Activated CD8-positive, alpha-beta memory T cell treated with anti-CD3 and anti-CD28 coated beads, Interleukin-2, amount 10 ng/mL, durations not matched to agents 7 days and 5 days (primary cell): ENCODE results near the gene DMAC2. TPM values are rescaled to one million over a fixed set of nuclear protein-coding genes. Genes with fewer than 3 reads are reported as not detected.
"Not testable (repeated sequence)": the region's sequence is repeated elsewhere in the genome, so short reads cannot be mapped to it uniquely, and the experiment has no call there.

Source experiments
- ATAC-seq: fragments of 150-1000 bp; cut with Tn5 transposase; one replicate; pipeline ENCODE4 v1.10.0; 2021; ENCODE audit warnings: moderate library complexity
- CTCF ChIA-PET: fragments of 350-600 bp; sonication (Branson Sonifier 250); formaldehyde crosslinking; loops from one replicate; lab custom pipeline; 2021; ENCODE audit warnings: antibody characterized with exemption; lab: Charles Lee
- DNase-seq: peaks from one replicate; pipeline ENCODE4 v3.0.0-alpha.2; 2020
- H3K27ac Mint-ChIP-seq: one replicate; pipeline ENCODE4 v1.8.0; 2021; ENCODE audit warnings: mild to moderate bottlenecking, mixed read lengths
- H3K27me3 Mint-ChIP-seq: one replicate; pipeline ENCODE4 v1.8.0; 2021; ENCODE audit warnings: mixed read lengths
- H3K36me3 Mint-ChIP-seq: one replicate; pipeline ENCODE4 v1.8.0; 2021; ENCODE audit warnings: mild to moderate bottlenecking, mixed read lengths
- H3K4me1 Mint-ChIP-seq: one replicate; pipeline ENCODE4 v1.8.0; 2021; ENCODE audit warnings: mixed read lengths
- H3K4me3 Mint-ChIP-seq: one replicate; pipeline ENCODE4 v1.8.0; 2021; ENCODE audit warnings: mild to moderate bottlenecking, moderate library complexity, mixed read lengths
- H3K9me3 Mint-ChIP-seq: one replicate; pipeline ENCODE4 v1.8.0; 2022; ENCODE audit warnings: low read depth, mixed read lengths
- total RNA-seq, 2 experiments: library from RNA; stranded (reverse); gene quantifications; one replicate each; pipeline ENCODE4 v1.2.3, GENCODE V29; 2021

Gene DMAC2
- total RNA-seq, 2 experiments from 2014 or later = 43.2 to 56.5 TPM

- H3K36me3 Mint-ChIP-seq = peaks cover 12% of the 10 kb centered on the region
- no peak overlapping the region for H3K4me3 Mint-ChIP-seq
Measured at GRCh38 chr19:41436674-41436951, 3.1 kb downstream of the DMAC2 start.

GRCh38 chr19:41435936-41436673 is 3.6 kb downstream of the DMAC2 start:
- Mint-ChIP-seq H3K36me3 (peaks cover 12% of the 10 kb centered on the region), H3K4me3 (no peak overlapping the region)
- CTCF ChIA-PET = interaction anchor here (1.2 to 7.0 kb wide), 2 partner anchors 14 to 128 kb away, joined by 3 to 63 read pairs; no protein-coding TSS in a partner anchor

More at GRCh38 chr19:41436674-41436951, 3.1 kb downstream of the DMAC2 start:
- DNase-seq (no peak), ATAC-seq (no peak)
- H3K27ac Mint-ChIP-seq = no peak overlapping the region
- no peaks in the 10 kb centered on the region for H3K9me3 Mint-ChIP-seq
- CTCF ChIA-PET = interaction anchor here (1.0 to 7.0 kb wide), 3 partner anchors 13 to 128 kb away, joined by 3 to 63 read pairs (median 4); no protein-coding TSS in a partner anchor
- peaks cover 19% of the 10 kb centered on the region for H3K4me1 Mint-ChIP-seq
- no peaks in the 10 kb centered on the region for H3K27me3 Mint-ChIP-seq

DNA sequence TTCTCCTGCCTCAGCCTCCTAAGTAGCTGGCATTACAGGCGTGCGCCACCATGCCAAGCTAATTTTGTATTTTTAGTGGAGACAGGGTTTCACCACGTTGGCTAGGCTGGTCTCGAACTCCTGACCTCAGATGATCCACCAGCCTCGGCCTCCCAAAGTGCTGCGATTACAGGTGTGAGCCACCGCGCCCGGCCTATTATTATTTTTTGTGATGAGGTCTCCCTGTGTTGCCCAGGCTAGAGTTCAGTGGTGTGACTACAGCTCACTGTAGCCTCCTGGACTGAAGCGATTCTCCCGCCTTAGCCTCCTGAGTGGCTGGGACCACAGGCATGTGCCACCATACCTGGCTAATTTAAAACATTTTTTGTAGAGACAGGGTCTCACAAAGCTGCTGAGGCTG is 4.3 kb downstream of the DMAC2 start:
- H3K4me3 Mint-ChIP-seq = not testable (repeated sequence)
- CTCF ChIA-PET = interaction anchor here (1.2 to 7.0 kb wide), 2 partner anchors 14 to 127 kb away, joined by 3 to 63 read pairs; no protein-coding TSS in a partner anchor

More at GRCh38 chr19:41435936-41436673, 3.6 kb downstream of the DMAC2 start:
- DNase-seq = no peak
- no peak for ATAC-seq
- Mint-ChIP-seq H3K27ac (no peak overlapping the region), H3K4me1 (peaks cover 19% of the 10 kb centered on the region), H3K9me3 (no peaks in the 10 kb centered on the region), H3K27me3 (no peaks in the 10 kb centered on the region)

DNA sequence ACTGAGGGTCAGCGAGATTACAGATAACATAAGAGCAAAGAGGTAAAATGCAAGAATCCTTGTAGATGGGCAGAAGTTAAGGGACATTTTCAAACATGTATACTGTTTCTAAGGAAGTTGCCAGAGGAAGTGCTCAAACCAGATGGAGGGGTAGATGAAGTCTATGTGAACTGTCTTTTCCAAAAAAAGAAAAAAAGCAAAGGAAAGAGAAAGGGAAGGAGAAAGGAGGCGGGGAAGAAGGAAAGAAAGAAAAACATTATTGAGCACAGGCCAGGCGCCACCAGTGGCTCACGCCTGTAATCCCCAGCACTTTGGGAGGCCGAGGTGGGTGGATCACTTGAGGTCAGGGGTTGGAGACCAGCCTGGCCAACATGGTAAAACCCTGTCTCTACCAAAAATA is 5.3 kb downstream of the DMAC2 start:
- Mint-ChIP-seq H3K9me3 (no peaks in the 10 kb centered on the region), H3K27ac (peak overlapping the region; percentile 7), H3K27me3 (no peaks in the 10 kb centered on the region), H3K36me3 (peaks cover 13% of the 10 kb centered on the region), H3K4me3 (no peak overlapping the region), H3K4me1 (peaks cover 19% of the 10 kb centered on the region)
- no peak for ATAC-seq
- CTCF ChIA-PET = interaction anchor here (0.6 kb wide), 1 partner anchor 13 kb away, joined by 4 read pairs; no protein-coding TSS in a partner anchor
- no peak for DNase-seq

More for the DNA sequence above, 4.3 kb downstream of the DMAC2 start:
- Mint-ChIP-seq H3K4me1 (peaks cover 20% of the 10 kb centered on the region), H3K36me3 (peaks cover 13% of the 10 kb centered on the region)
- not testable (repeated sequence) for ATAC-seq, DNase-seq, H3K27me3 Mint-ChIP-seq, H3K9me3 Mint-ChIP-seq, H3K27ac Mint-ChIP-seq

DNA sequence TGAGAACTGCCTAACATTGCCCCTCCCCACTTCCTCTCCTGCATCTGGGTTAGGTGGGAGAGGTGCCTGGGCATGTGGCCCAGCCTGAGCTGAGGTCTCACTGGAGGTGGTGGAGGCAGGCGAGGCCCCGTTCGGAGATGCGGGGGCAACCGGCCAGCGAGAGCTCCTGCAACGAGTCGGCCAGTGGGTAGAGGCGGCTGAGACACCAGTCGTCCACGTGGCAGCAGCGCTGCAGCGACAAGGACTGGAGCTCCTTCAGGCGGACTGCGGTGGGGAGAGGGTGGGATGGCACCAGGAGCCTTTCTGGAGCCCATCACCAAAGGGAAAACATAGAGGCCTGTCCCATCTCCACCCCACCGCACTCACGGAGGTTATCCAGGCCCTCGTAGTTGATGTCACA is 6.5 kb downstream of the DMAC2 start:
- Mint-ChIP-seq H3K27ac (no peak overlapping the region), H3K36me3 (peaks cover 10% of the 10 kb centered on the region), H3K4me3 (no peak overlapping the region), H3K27me3 (no peaks in the 10 kb centered on the region), H3K9me3 (no peaks in the 10 kb centered on the region), H3K4me1 (peaks cover 21% of the 10 kb centered on the region)
- CTCF ChIA-PET = interaction anchor here (1.0 kb wide), 1 partner anchor 16 kb away, joined by 4 read pairs; no protein-coding TSS in a partner anchor
- DNase-seq = no peak
- no peak for ATAC-seq

DNA sequence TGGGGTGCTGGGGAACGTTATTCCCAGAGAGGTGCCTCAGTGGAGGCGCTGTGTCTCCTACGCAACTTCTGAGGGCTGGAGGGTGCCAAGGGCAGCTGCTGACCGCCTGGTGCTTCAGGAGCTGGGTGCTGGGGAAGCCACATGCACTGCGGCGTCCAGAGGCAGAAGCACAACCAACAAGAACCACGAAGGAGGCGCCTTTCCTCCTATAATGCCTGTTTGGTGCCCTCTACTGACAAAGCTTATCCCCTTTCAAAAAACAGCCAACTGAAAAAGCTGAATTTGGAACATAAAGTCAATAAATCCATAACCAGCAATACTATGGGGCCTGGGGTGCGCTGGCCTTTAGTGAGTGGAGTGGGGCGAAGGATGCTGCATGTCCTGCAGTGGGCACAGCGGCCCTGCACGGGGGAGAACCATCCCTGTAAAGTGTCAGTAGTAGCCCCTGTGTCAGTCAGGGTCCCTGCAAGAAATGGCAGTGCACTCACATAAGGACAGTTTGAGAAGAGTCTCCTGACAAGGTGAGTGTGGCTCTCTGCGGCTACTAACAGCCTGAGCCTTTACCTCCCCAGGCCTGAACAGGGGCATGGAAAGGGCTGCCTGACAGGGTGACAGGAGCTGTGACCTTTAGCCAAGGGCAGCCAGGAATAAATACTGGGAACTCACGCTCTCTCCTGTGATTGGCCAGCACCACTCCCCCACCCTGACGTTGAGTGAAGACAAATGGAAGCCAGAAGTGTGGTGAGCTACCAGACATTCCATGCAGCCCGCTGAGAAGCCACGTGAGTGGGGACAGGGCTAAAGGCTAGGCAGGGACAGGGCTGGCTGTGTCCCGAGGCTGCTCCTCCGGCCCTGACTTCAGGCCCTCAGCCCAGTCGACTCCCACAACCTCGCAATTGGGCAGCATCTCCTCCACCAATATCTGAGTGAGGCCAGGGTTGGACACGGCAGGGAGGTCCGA is 8.0 kb downstream of the DMAC2 start:
- ATAC-seq = no peak
- Mint-ChIP-seq H3K9me3 (no peaks in the 10 kb centered on the region), H3K27ac (no peak overlapping the region), H3K27me3 (no peaks in the 10 kb centered on the region), H3K36me3 (peaks cover 7% of the 10 kb centered on the region), H3K4me1 (peaks cover 28% of the 10 kb centered on the region), H3K4me3 (no peak overlapping the region)
- CTCF ChIA-PET = interaction anchor here (0.6 to 2.1 kb wide), 10 partner anchors 9 to 227 kb away, joined by 3 to 12 read pairs (median 4); partner anchors contain the start of genes B9D2, BCKDHA and DMAC2
- peak; percentile 48 for DNase-seq

GRCh38 chr19:41430922-41431321 is 8.8 kb downstream of the DMAC2 start:
- peaks cover 26% of the 10 kb centered on the region for H3K4me1 Mint-ChIP-seq
- CTCF ChIA-PET = interaction anchor here (0.6 to 2.1 kb wide), 10 partner anchors 9 to 226 kb away, joined by 3 to 12 read pairs (median 4); partner anchors contain the start of genes B9D2, BCKDHA and DMAC2
- no peak overlapping the region for H3K27ac Mint-ChIP-seq
- H3K9me3 Mint-ChIP-seq = no peaks in the 10 kb centered on the region
- H3K36me3 Mint-ChIP-seq = peaks cover 7% of the 10 kb centered on the region
- DNase-seq (no peak), ATAC-seq (no peak)
- H3K4me3 Mint-ChIP-seq = no peak overlapping the region
- H3K27me3 Mint-ChIP-seq = no peaks in the 10 kb centered on the region

DNA sequence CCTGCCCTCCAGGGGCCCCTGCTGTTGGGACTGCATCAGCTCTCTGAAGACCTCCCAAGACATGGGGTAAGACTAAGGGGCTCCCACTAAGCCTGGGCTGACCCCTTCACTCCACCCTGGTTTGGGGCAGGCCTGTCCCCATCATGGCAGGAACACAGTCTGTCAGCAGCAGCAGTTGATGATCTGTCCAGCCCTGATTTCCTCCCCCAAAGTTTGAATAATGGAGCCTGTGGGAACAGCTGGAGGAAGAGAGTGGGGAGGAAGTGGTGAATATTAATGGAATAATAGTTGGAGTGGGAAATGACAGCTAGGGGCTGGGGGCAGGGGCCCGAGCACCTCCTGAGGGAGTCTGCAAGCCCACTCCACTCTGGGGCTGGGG is 11.2 kb downstream of the DMAC2 start:
- Mint-ChIP-seq H3K36me3 (peaks cover 7% of the 10 kb centered on the region), H3K9me3 (no peaks in the 10 kb centered on the region), H3K4me3 (peak overlapping the region; percentile 85), H3K27ac (peak overlapping the region; percentile 81), H3K27me3 (no peaks in the 10 kb centered on the region), H3K4me1 (peaks cover 31% of the 10 kb centered on the region)
- CTCF ChIA-PET = interaction anchor here (0.8 to 1.8 kb wide), 6 partner anchors 11 to 224 kb away, joined by 3 to 7 read pairs (median 4); partner anchors contain the start of gene DMAC2
- no peak for DNase-seq
- peak; percentile 14 for ATAC-seq

GRCh38 chr19:41427647-41428480 is 11.8 kb downstream of the DMAC2 start:
- Mint-ChIP-seq H3K4me1 (peaks cover 31% of the 10 kb centered on the region), H3K36me3 (peaks cover 7% of the 10 kb centered on the region), H3K27ac (peak overlapping the region; percentile 92), H3K4me3 (peak overlapping the region; percentile 85), H3K27me3 (no peaks in the 10 kb centered on the region), H3K9me3 (no peaks in the 10 kb centered on the region)
- ATAC-seq (peak; percentile 67), DNase-seq (peak; percentile 73)
- CTCF ChIA-PET = interaction anchor here (0.8 to 1.8 kb wide), 6 partner anchors 12 to 224 kb away, joined by 3 to 7 read pairs (median 4); partner anchors contain the start of gene DMAC2

DNA sequence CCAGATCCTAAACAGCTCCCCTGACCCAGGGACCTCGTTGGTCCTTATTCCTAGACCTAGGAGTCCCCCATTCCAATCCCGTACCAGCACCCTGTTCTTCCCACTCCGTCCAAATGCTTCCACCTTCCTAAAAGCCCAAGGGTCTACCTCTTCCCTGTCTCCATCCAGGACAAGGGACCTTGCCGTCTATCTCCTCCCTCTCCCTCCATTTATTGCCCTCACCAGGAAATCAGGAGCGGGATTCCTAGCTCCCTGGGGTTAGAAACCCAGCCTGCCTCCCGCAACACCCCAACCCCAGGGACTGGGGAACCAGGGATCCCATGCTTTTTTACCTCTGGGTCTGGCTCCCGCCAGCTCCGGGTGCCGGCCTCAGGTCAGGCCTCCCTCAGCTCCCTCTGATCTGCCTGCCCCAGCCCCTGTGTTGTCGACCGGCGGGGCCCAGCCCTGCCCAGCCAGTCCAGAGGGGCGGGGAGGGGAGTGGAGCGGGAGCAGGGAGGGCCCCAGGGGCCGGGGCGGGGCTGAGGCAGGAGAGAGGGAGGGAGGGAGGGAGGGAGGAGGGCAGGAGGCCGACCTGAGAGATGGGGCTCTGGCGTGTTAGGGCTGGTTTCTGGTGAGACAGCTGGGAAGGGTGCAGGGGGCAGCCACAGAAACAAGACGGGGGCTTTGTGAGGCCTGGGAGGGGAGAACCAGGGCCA is 12.6 kb downstream of the DMAC2 start, which contains the start of gene B3GNT8:
Gene B3GNT8, minus strand, starts transcription at position 423 of the 695 bp plus-strand sequence. CDS start 596 bp downstream, outside the sequence.
- peak within 1 kb of the TSS; percentile 85 for H3K4me3 Mint-ChIP-seq
- peaks cover 31% of the 10 kb centered on the region for H3K4me1 Mint-ChIP-seq
- H3K36me3 Mint-ChIP-seq = peaks cover 2% of the 10 kb centered on the region
- CTCF ChIA-PET = interaction anchor here (0.6 to 1.3 kb wide), 4 partner anchors 22 to 75 kb away, joined by 3 to 5 read pairs (median 4); no protein-coding TSS in a partner anchor
- ATAC-seq = peak; percentile 73
- no peaks in the 10 kb centered on the region for H3K9me3 Mint-ChIP-seq
- no peaks in the 10 kb centered on the region for H3K27me3 Mint-ChIP-seq
- DNase-seq = peak; percentile 72
- H3K27ac Mint-ChIP-seq = peak within 1 kb of the TSS; percentile 92

DNA sequence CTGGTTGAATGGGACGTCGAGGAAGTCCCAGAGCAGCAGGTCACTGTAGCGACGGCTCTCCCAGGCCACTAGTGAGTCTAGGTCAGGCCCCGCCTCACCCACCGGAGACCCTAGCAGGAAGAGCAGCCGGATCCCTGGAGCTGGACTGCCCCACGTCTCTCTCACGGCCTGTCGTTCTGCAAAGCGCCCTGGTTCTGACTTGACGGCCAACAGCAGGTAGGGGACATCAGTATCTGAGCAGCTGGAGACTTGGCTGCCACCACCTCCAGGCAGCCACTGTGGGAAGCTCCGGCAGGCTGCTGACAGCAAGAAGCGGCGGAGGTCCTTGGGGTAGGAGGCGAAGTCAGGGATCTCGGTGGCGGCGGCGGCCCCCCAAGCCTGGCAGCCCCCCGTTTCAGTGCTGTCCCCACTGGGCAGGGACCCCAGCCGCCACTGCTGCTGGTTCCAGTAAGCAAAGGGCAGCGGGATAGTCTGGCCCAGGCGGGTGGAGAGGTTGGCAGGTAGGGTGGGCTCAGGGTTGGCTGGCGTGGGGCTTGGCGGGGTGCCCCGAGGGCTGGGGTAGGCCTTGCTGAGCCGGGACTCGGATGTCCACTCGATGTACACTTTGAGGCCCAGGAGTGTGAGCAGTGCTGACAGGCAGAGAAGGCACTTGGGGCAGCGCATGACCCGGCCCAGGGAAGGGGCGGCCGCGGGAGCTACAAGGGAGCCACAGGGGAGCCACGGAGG is 13.4 kb downstream of the DMAC2 start:
- Mint-ChIP-seq H3K9me3 (no peaks in the 10 kb centered on the region), H3K4me1 (peaks cover 29% of the 10 kb centered on the region), H3K36me3 (peaks cover 1% of the 10 kb centered on the region), H3K4me3 (peak overlapping the region; percentile 85), H3K27me3 (no peaks in the 10 kb centered on the region), H3K27ac (no peak overlapping the region)
- ATAC-seq (no peak), DNase-seq (no peak)
- CTCF ChIA-PET = interaction anchor here (0.6 to 1.1 kb wide), 3 partner anchors 23 to 74 kb away, joined by 3 to 5 read pairs (median 4); no protein-coding TSS in a partner anchor
